Tibial nerve (tissue), 4 donors: ENCODE measurements around the gene ACAP1. TPM values are rescaled to one million over a fixed set of nuclear protein-coding genes. Genes with fewer than 3 reads are reported as not detected.

ENCODE experiments used
- DNase-seq, 2 donors: peaks; one replicate each; pipeline ENCODE4 v3.0.0-alpha.2; 2019; ENCODE audit warnings: low spot score in 2 of 2
- H3K27ac ChIP-seq, 4 donors: fragments of 200-600 bp; sonication (generic) in 3 of 4; one replicate each; pipeline ENCODE4 v1.5.1; 2017 to 2019; ENCODE audit warnings: mild to moderate bottlenecking in 1 of 4
- H3K27me3 ChIP-seq, 2 donors: fragments of 200-600 bp; sonication (generic) in 1 of 2; one replicate each; pipeline versions ENCODE4 v1.5.1 to v1.6.0; 2017 to 2019
- H3K36me3 ChIP-seq, 3 donors: fragments of 200-600 bp; sonication (generic); one replicate each; pipeline ENCODE4 v1.5.1; 2018 to 2019
- H3K4me1 ChIP-seq, 4 donors: fragments of 200-600 bp; sonication (generic) in 3 of 4; one replicate each; pipeline ENCODE4 v1.5.1; 2017 to 2019
- H3K4me3 ChIP-seq, 4 donors: fragments of 200-600 bp; sonication (generic) in 3 of 4; one replicate each; pipeline ENCODE4 v1.5.1; 2017 to 2019; ENCODE audit warnings: mild to moderate bottlenecking in 1 of 4, moderate library complexity in 1 of 4
- H3K9me3 ChIP-seq, 4 donors: fragments of 200-600 bp; sonication (generic) in 3 of 4; one replicate each; pipeline ENCODE4 v1.5.1; 2017 to 2019
- EP300 ChIP-seq, 2 donors: sonication (generic); formaldehyde crosslinking; IDR thresholded peaks; one replicate each; pipeline ENCODE4 v1.6.1; 2017; ENCODE audit warnings: antibody characterized with exemption in 2 of 2, mild to moderate bottlenecking in 1 of 2
- POLR2A ChIP-seq, 2 donors: fragments of 450-650 bp; IDR thresholded peaks; one replicate each; pipeline ENCODE4 v1.6.1; 2017; ENCODE audit warnings: antibody characterized with exemption in 2 of 2, mild to moderate bottlenecking in 2 of 2, moderate library complexity in 2 of 2
- WGBS, 2 donors: methylation state at CpG; one replicate each; pipeline ENCODE4 v1.1.5; 2018; 5-methylcytosine and 5-hydroxymethylcytosine counted together
- total RNA-seq, 4 donors: library from RNA; depleted of rRNA; stranded (reverse); fragments of >200 nt; gene quantifications; one replicate each; pipeline ENCODE4 v1.1.0, GENCODE V29; 2016
- TF ChIP-seq, protein P1 (sequence below), 5 experiments: fragments of 200-600 bp in 3 of 5; fragments of 450-650 bp in 2 of 5; sonication (generic) in 3 of 5; IDR thresholded peaks; one replicate each; pipeline ENCODE4 v1.5.1; 2016 to 2019; ENCODE audit warnings: antibody characterized with exemption in 5 of 5, mild to moderate bottlenecking in 3 of 5, moderate library complexity in 2 of 5

Gene ACAP1
- total RNA-seq, 4 donors from 2014 or later: 8.1 to 33.1 (median 11.2) TPM

- no peak for DNase-seq
- TF ChIP-seq POLR2A (IDR thresholded peaks at IDR 0.05): no peak
- TF ChIP-seq EP300 (IDR thresholded peaks at IDR 0.05): no peak
- TF ChIP-seq, protein P1, sequence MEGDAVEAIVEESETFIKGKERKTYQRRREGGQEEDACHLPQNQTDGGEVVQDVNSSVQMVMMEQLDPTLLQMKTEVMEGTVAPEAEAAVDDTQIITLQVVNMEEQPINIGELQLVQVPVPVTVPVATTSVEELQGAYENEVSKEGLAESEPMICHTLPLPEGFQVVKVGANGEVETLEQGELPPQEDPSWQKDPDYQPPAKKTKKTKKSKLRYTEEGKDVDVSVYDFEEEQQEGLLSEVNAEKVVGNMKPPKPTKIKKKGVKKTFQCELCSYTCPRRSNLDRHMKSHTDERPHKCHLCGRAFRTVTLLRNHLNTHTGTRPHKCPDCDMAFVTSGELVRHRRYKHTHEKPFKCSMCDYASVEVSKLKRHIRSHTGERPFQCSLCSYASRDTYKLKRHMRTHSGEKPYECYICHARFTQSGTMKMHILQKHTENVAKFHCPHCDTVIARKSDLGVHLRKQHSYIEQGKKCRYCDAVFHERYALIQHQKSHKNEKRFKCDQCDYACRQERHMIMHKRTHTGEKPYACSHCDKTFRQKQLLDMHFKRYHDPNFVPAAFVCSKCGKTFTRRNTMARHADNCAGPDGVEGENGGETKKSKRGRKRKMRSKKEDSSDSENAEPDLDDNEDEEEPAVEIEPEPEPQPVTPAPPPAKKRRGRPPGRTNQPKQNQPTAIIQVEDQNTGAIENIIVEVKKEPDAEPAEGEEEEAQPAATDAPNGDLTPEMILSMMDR (IDR thresholded peaks at IDR 0.05): no peak
- H3K9me3 ChIP-seq: no peaks in the 10 kb centered on the region
- WGBS, 2 donors: 97 to 98% methylated on average over 3 of the region's 3 CpGs
- H3K27ac ChIP-seq: no peak overlapping the region
- peaks cover 0 to 55% of the 10 kb centered on the region in 2 donors for H3K27me3 ChIP-seq
- H3K4me1 ChIP-seq: peaks cover 0 to 35% (median 10%) of the 10 kb centered on the region in 4 donors
- H3K4me3 ChIP-seq: no peak overlapping the region
- no peaks in the 10 kb centered on the region for H3K36me3 ChIP-seq
Measured at GRCh38 chr17:7379134-7379533, 42.8 kb downstream of the ACAP1 start.

- Histone ChIP-seq H3K9me3 (no peaks in the 10 kb centered on the region), H3K4me3 (peak overlapping the region in 3 of 4 donors; percentile 20 to 61 (median 58)), H3K36me3 (no peaks in the 10 kb centered on the region), H3K27me3 (peaks cover 0 to 54% of the 10 kb centered on the region in 2 donors), H3K4me1 (peaks cover 0 to 40% (median 13%) of the 10 kb centered on the region in 4 donors), H3K27ac (peak overlapping the region in 3 of 4 donors; percentile 45 to 79 (median 78))
- no peak for TF ChIP-seq POLR2A (IDR thresholded peaks at IDR 0.05)
- TF ChIP-seq, protein P1 (IDR thresholded peaks at IDR 0.05): no peak
- TF ChIP-seq EP300 (IDR thresholded peaks at IDR 0.05): no peak
- 30 to 38% methylated on average over 5 to 7 of the region's 7 CpGs for WGBS, 2 donors
- DNase-seq: peak in 1 of 2 donors; percentile 26
Measured at GRCh38 chr17:7380321-7380720, 44.0 kb downstream of the ACAP1 start.

- DNase-seq: no peak
Measured at GRCh38 chr17:7380855-7381683, 44.7 kb downstream of the ACAP1 start, which contains the start of gene TNK1. Gene TNK1, plus strand, starts transcription at chr17:7381089. Its CDS starts 1,838 bp downstream, at chr17:7382927.

DNA sequence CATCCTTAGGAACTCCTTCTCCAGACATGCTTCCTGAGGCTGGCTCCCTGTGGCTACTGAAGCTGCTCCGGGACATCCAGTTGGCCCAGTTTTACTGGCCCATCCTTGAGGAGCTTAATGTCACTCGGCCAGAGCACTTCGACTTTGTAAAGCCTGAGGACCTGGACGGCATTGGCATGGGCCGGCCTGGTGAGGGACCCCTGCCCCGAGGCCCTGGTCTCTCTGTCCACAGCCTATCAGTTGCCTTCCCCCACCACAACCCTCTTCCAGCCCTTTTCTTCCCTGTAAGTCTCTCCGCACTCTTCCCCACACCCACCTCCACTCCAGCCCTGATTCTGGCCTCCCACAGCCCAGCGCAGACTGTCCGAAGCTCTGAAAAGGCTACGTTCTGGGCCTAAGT is 46.6 kb downstream of the ACAP1 start:
- Histone ChIP-seq H3K4me1 (peaks cover 0 to 40% (median 13%) of the 10 kb centered on the region in 4 donors), H3K9me3 (no peaks in the 10 kb centered on the region), H3K4me3 (no peak overlapping the region), H3K27me3 (peaks cover 0 to 47% of the 10 kb centered on the region in 2 donors), H3K27ac (no peak overlapping the region), H3K36me3 (peaks cover 0 to 19% (median 0%) of the 10 kb centered on the region in 3 donors)
- DNase-seq: no peak
- no peak for TF ChIP-seq EP300 (IDR thresholded peaks at IDR 0.05)
- TF ChIP-seq POLR2A (IDR thresholded peaks at IDR 0.05): no peak
- TF ChIP-seq, protein P1 (IDR thresholded peaks at IDR 0.05): no peak
- 79 to 86% methylated on average over 10 of the region's 10 CpGs for WGBS, 2 donors

More at GRCh38 chr17:7380855-7381683, 44.7 kb downstream of the ACAP1 start, which contains the start of gene TNK1:
- peaks cover 0 to 47% of the 10 kb centered on the region in 2 donors for H3K27me3 ChIP-seq
- WGBS, 2 donors: 5 to 6% methylated on average over 36 to 46 of the region's 52 CpGs
- TF ChIP-seq EP300 (IDR thresholded peaks at IDR 0.05): peak in 1 of 2 donors; percentile 50
- TF ChIP-seq, protein P1 (IDR thresholded peaks at IDR 0.05): no peak
- H3K4me3 ChIP-seq: peak within 1 kb of the TSS; percentile 20 to 61 (median 40)
- peaks cover 0 to under 1% (median 0%) of the 10 kb centered on the region in 3 donors for H3K36me3 ChIP-seq
- no peaks in the 10 kb centered on the region for H3K9me3 ChIP-seq
- H3K4me1 ChIP-seq: peaks cover 0 to 40% (median 13%) of the 10 kb centered on the region in 4 donors
- H3K27ac ChIP-seq: peak within 1 kb of the TSS in 3 of 4 donors; percentile 45 to 79 (median 78)

- peaks cover 0 to 23% (median 0%) of the 10 kb centered on the region in 3 donors for H3K36me3 ChIP-seq
Measured at GRCh38 chr17:7383371-7383741, 47.0 kb downstream of the ACAP1 start.

More at GRCh38 chr17:7383371-7383741, 47.0 kb downstream of the ACAP1 start:
- Histone ChIP-seq H3K27me3 (peaks cover 0 to 47% of the 10 kb centered on the region in 2 donors), H3K4me1 (peaks cover 0 to 40% (median 13%) of the 10 kb centered on the region in 4 donors), H3K9me3 (no peaks in the 10 kb centered on the region), H3K27ac (peak overlapping the region in 3 of 4 donors; percentile 55 to 86 (median 83)), H3K4me3 (peak overlapping the region; percentile 48 to 60 (median 52))
- TF ChIP-seq EP300 (IDR thresholded peaks at IDR 0.05) (no peak), POLR2A (IDR thresholded peaks at IDR 0.05) (no peak)
- TF ChIP-seq, protein P1 (IDR thresholded peaks at IDR 0.05): no peak
- 63 to 84% methylated on average over 6 to 10 of the region's 11 CpGs for WGBS, 2 donors
- DNase-seq: no peak
